Measurements from ENCODE around the gene PANK4.

- no peak for TF ChIP-seq CTCF (conservative IDR thresholded peaks at IDR 0.05)
- TF ChIP-seq EZH2 (IDR thresholded peaks at IDR 0.05; ENCODE audit: low read depth): no peak
Observed at GRCh38 chr1:2508751-2509150, 17.6 kb downstream of the PANK4 start.
